GM19023 (cell line): Measurements from ENCODE around the gene MRM3.
"Not testable (repeated sequence)": the region's sequence is repeated elsewhere in the genome, so short reads cannot be mapped to it uniquely, and the experiment has no call there.

ENCODE experiments used
- ATAC-seq: cut with Tn5 transposase; IDR thresholded peaks from one replicate; pipeline ENCODE4 v1.9.1; 2021; ENCODE audit warnings: mild to moderate bottlenecking, moderate library complexity; ENCODE audit not compliant: unreplicated experiment

The MRM3 gene, protein sequence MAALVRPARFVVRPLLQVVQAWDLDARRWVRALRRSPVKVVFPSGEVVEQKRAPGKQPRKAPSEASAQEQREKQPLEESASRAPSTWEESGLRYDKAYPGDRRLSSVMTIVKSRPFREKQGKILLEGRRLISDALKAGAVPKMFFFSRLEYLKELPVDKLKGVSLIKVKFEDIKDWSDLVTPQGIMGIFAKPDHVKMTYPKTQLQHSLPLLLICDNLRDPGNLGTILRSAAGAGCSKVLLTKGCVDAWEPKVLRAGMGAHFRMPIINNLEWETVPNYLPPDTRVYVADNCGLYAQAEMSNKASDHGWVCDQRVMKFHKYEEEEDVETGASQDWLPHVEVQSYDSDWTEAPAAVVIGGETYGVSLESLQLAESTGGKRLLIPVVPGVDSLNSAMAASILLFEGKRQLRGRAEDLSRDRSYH

GRCh38 chr17:781805-782731 lies at the start of gene MRM3, which contains the start of gene GLOD4:
TSS of gene MRM3 (plus strand) at chr17:782353. CDS start at chr17:782379, 26 bp downstream.
TSS of gene GLOD4 (minus strand) at chr17:782280. CDS start at chr17:782255, 25 bp downstream.
- peak; percentile 82 for ATAC-seq

- ATAC-seq, result peak; percentile 31
Measured at GRCh38 chr17:732902-733720, 49.0 kb upstream of the MRM3 start.

DNA sequence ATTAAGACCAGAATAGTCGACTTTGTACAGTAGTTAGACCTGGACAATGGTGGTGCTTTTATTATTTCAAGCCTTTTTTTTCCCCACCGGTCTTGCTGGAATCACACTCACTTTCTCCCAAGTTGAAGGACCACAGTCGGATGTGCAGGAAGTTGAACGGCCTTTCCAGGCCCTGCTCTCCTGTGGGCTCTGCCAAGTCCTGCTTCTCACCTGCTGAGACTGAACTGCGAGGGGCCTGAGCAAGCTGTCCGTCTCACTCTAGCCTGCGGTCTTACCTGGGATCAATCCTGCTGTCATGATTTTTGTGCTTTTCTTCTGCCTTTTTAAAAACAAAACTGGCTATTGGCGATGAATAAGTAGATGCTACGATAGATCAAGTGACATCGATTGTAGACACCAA lies 48.4 kb upstream of the MRM3 start:
- ATAC-seq, result no peak

GRCh38 chr17:737561-738113 lies 44.5 kb upstream of the MRM3 start:
- no peak for ATAC-seq

DNA sequence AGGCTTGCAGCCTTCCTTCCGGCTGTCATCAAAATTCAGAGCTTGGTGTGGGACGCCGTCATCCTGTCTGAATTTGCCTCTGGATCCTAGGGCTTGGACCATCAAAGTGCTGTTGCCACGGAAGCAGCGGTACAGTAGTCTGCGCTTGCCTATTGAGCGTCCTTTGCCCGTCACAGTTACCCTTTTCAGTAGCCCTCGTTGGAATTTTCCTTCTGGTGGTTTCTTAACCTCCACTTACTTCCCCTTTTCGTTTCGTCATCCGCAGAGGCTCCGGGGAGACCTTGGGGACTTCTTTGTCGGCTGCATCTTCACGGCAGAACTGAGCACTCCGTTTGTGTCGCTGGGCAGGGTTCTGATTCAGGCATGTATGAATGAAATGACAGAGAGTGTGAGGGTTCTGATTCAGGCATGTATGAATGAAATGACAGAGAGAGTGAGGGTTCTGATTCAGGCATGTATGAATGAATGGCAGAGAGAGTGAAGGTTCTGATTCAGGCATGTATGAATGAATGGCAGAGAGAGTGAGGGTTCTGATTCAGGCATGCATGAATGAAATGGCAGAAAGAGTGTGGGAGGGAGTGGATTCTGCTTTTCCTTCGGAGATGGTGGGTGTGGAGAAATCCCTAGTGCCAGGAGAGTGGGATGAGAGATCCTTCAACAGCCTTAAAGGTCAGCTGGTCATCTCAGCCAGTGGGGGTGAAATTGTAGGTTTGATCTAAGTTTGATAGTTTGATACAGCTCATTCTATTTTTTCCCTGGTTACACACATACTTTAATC lies 41.7 kb upstream of the MRM3 start:
- ATAC-seq, result peak; percentile 76

DNA sequence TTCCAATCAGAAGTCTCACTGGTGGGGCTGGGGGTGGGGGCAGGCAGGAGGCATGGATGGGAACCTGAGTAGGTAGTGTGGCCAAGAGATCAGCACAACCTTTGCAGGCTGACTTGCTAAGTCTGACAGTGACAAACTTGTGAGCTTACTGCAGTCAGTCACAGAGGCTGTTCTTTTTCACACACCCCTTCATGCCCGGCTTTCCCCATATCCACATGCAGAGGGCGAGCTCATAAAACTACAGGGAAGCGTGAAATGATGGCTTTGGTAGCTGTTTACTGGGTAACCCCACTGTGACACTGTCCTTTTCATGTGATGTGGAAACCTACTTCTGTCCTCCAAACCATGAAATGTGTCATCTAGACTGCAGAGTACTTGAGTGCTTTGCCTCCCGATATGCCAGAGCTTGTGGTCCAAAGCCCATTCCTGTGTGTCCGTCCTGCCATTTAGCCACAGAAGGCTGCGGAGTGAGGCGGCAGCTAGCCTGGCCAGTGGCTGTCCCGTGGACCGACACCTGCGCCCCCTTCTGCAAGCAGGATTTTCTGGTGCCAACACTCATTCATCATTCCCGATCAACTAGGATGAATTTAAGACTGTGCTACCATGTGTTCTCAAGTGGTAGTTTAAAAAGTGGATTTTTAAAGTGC lies 39.9 kb upstream of the MRM3 start:
- ATAC-seq, result no peak

- ATAC-seq, result no peak
Measured at GRCh38 chr17:743139-743538, 39.0 kb upstream of the MRM3 start.

GRCh38 chr17:744937-745336 lies 37.2 kb upstream of the MRM3 start:
- ATAC-seq, result no peak

DNA sequence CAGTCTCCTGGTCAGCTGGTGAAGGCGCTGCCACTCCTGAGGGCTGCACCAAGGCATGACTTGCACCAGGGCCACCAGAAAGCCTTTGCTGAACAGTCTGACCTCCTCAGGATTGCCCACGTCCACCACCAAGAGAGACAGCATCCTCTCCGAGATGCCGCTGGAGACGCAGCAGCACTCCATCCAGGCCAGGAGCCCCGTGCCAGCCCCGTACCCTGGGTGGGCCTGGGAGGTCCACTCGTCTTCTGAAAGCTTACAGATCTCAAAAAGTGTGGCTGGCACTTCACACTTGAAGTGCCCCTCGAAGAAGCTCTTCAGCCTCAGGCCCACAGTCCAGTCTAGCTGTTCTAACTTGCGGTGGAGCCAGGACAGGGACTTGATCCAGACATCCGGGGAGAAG lies 36.7 kb upstream of the MRM3 start:
- no peak for ATAC-seq

- ATAC-seq, result no peak
Measured at GRCh38 chr17:746181-746580, 36.0 kb upstream of the MRM3 start.

GRCh38 chr17:746783-747629 lies 35.1 kb upstream of the MRM3 start:
- no peak for ATAC-seq

- ATAC-seq, result not testable (repeated sequence)
Measured at GRCh38 chr17:748604-749003, 33.5 kb upstream of the MRM3 start.

DNA sequence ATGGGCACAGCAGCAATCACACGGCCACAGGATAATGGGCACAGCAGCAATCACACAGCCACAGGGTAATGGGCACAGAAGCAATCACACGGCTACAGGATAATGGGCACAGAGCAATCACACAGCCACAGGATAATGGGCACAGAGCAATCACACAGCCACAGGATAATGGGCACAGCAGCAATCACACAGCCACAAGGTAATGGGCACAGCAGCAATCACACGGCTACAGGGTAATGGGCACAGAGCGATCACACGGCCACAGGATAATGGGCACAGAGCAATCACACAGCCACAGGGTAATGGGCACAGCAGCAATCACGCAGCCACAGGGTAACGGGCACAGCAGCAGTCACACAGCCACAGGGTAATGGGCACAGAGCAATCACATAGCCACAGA lies 32.8 kb upstream of the MRM3 start:
- ATAC-seq, result not testable (repeated sequence)

GRCh38 chr17:750431-751037 lies 31.6 kb upstream of the MRM3 start:
- no peak for ATAC-seq

DNA sequence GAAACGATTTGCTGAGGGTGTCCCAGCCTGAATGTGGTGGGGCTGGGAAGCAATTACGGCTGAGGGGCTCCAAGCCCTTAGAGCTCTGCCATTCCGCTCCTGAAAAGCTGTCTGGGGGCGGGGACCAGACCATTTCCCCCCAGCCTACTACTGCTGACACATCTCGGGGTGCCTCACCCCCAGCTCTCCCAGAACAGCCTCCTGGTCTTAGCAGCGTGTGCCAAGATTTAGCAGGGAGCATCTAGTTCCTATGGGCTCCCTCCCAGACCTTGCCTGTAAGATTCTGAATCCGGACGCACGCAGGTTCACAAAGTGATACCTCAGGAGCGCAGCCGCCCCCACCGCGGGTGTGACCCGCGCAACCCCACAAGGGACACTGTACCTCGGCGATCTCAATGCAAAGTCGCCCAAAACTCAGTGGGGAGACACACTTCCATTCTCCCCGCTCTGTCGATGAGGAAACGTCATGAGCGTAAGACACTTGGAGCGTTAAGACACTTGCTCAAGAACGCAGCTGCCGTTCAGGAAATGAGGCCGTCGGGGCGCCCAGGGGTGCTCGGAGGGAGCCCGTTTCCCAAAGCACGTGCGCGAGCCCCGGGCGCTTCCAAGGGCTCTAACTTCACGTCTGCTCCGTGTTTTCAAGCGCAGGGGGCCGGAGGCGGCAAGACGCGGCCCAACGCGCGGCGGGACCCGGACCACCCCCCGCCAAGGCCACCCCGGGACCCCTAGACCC lies 30.7 kb upstream of the MRM3 start:
- ATAC-seq, result peak; percentile 25

DNA sequence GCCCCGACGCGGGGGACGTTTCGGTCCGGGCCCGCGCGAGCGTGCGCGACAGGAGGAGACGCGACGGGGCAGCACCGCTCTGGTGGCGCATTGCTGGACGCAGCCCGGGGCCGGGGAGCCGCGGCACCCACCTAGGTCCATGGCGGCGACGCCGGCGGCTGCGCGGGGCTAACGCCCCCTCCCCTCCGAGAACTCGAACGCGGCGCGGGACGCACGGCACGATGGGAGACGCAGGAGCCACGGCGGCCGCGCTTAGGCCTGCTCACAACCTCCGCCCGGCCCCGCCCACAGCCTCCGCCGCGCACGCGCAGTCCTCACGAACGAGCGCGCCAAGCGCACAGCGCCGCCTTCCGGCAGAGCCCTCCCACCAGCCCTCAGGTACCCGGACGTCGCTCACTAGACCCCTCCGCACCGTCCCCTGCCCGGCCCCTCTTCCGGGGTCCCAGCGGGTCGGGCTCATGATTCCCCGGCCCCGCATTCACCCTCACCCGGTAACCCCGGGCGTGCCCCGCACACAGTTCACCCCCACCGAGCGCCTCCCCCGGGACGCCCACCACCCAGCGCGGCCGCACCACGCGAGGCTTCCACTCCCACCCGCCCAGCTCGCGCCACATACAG lies 30.0 kb upstream of the MRM3 start, which contains the start of gene GEMIN4:
GEMIN4 (minus strand) TSS at position 263 of the 618 bp plus-strand sequence; CDS start at position 141, 122 bp downstream.
- peak; percentile 90 for ATAC-seq
